DND-41 (cell line): ENCODE data around the gene PPIL6.

Experiments used
- ATAC-seq: fragments of 200-7000 bp; cut with Tn5 transposase; 3 replicates; pipeline ENCODE4 v1.9.1; 2021; ENCODE audit warnings: low read depth; ENCODE audit not compliant: insufficient read depth
- DNase-seq: peaks from one replicate; pipeline ENCODE4 v3.0.0-alpha.2; 2020
- H2AFZ ChIP-seq: 2 replicates; pipeline ENCODE4 v1.6.0; 2012; ENCODE audit warnings: low read depth, low read length
- H3K27ac ChIP-seq: 2 replicates; pipeline ENCODE4 v1.5.1; 2012; ENCODE audit warnings: low read length, inconsistent platforms
- H3K27me3 ChIP-seq: fragments of 200-600 bp; sonication (generic); 2 replicates; pipeline ENCODE4 v1.6.0; 2012; ENCODE audit warnings: low read length, mild to moderate bottlenecking, inconsistent platforms; ENCODE audit not compliant: insufficient read depth, poor library complexity
- H3K36me3 ChIP-seq: 2 replicates; pipeline ENCODE4 v1.5.1; 2012; ENCODE audit warnings: low read length, inconsistent platforms; ENCODE audit not compliant: insufficient read depth
- H3K4me1 ChIP-seq: 2 replicates; pipeline ENCODE4 v1.5.1; 2012; ENCODE audit warnings: mild to moderate bottlenecking, low read length; ENCODE audit not compliant: insufficient read depth
- H3K4me2 ChIP-seq: 2 replicates; pipeline ENCODE4 v1.6.0; 2012; ENCODE audit warnings: mild to moderate bottlenecking, moderate library complexity, low read length, inconsistent platforms; ENCODE audit not compliant: insufficient read depth
- H3K4me3 ChIP-seq, 2 experiments: fragments of 200-600 bp in 1 of 2; shearing (Covaris generic) in 1 of 2; 2 replicates each; pipeline ENCODE4 v1.5.1; 2012 to 2016; ENCODE audit warnings: inconsistent platforms in 2 of 2, low read length in 2 of 2, mild to moderate bottlenecking in 2 of 2, low read depth in 1 of 2, moderate library complexity in 1 of 2
- H3K79me2 ChIP-seq: 2 replicates; pipeline ENCODE4 v1.6.0; 2012; ENCODE audit warnings: low read length, inconsistent platforms; ENCODE audit not compliant: insufficient read depth
- H3K9ac ChIP-seq: 2 replicates; pipeline ENCODE4 v1.6.0; 2012; ENCODE audit warnings: low read depth, mild to moderate bottlenecking, inconsistent platforms, low read length, moderate library complexity
- H3K9me3 ChIP-seq: 2 replicates; pipeline ENCODE4 v1.5.1; 2012; ENCODE audit warnings: low read length, moderate library complexity, mild to moderate bottlenecking, inconsistent platforms; ENCODE audit not compliant: insufficient read depth, severe bottlenecking
- H4K20me1 ChIP-seq: 2 replicates; pipeline ENCODE4 v1.6.0; 2012; ENCODE audit warnings: low read length; ENCODE audit not compliant: insufficient read depth
- EZH2 ChIP-seq: IDR thresholded peaks from 3 replicates; pipeline ENCODE4 v1.6.1; 2012; ENCODE audit warnings: borderline replicate concordance, low read depth, mild to moderate bottlenecking, moderate library complexity, low read length, inconsistent platforms; ENCODE audit not compliant: severe bottlenecking
- TF ChIP-seq, protein P1 (sequence below): IDR thresholded peaks from 2 replicates; pipeline ENCODE4 v1.5.1; 2012; ENCODE audit warnings: borderline replicate concordance, low read length, moderate library complexity, mild to moderate bottlenecking; ENCODE audit not compliant: poor library complexity, severe bottlenecking; ENCODE audit errors: extremely low read depth

Gene PPIL6

DNA sequence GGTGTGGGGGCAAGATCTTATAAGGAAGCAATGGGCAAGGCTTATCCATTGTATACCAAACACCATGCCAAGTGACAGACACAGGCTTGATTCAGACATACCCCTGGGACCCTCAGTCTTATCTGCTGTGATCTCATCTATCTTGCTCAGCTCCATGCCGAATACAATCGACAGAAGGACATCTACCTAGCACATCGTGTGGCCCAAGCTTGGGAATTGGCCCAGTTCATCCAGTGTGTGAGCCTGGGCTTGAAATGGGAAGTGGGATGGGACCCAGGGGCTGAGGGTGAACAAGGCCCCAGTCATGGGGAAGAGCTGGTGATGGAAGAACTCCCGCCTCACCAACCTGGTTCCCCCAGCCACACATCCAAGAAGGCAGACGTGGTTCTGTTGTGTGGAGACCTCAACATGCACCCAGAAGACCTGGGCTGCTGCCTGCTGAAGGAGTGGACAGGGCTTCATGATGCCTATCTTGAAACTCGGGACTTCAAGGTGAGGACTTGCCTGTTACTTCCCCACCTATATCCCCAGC, 2.0 kb upstream of the PPIL6 start:
- no peak for DNase-seq
- H3K9ac ChIP-seq = no peak overlapping the region
- no peak for ATAC-seq

DNA sequence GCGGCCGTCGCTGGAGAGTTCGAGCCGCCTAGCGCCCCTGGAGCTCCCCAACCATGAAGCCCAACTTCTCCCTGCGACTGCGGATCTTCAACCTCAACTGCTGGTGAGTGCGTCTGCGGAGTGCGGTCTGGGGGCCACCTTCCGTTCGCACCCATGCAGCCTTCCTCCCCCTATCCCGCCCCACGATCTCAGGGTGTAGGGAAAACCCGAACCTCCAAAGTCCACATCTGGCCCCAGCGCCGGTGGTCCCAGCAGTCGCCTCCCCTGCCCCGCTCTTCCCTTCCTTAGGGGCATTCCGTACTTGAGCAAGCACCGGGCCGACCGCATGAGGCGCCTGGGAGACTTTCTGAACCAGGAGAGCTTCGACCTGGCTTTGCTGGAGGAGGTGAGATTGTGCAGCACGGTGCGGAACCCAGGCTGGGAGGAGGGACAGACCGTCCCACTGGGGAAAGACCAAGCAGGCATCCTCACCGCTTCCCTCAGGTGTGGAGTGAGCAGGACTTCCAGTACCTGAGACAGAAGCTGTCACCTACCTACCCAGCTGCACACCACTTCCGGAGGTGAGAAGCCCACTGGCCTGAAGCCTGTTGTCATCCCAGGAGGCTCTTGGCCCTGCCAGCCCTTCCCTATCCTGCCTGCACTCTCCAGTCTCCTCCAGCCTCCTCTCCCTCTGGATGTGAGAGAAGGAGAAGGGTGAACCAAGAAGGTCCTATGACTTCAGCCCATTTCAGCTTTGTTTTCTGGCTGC, 815 bp upstream of the PPIL6 start:
- Histone ChIP-seq H3K9ac (peak overlapping the region; percentile 82), H2AFZ (peak overlapping the region; percentile 77), H4K20me1 (peaks cover 10% of the 10 kb centered on the region; the same call in 1 of the 2 replicates), H3K4me1 (peaks cover 33% of the 10 kb centered on the region), H3K27me3 (no peaks in the 10 kb centered on the region), H3K27ac (peak overlapping the region; percentile 61), H3K4me3 (peak overlapping the region; percentile 55 to 67; a peak in 3 of 4 replicates), H3K9me3 (no peaks in the 10 kb centered on the region), H3K79me2 (peaks cover 6% of the 10 kb centered on the region; the same call in 1 of the 2 replicates), H3K36me3 (peaks cover 44% of the 10 kb centered on the region), H3K4me2 (peak overlapping the region; percentile 93)
- TF ChIP-seq, protein P1, sequence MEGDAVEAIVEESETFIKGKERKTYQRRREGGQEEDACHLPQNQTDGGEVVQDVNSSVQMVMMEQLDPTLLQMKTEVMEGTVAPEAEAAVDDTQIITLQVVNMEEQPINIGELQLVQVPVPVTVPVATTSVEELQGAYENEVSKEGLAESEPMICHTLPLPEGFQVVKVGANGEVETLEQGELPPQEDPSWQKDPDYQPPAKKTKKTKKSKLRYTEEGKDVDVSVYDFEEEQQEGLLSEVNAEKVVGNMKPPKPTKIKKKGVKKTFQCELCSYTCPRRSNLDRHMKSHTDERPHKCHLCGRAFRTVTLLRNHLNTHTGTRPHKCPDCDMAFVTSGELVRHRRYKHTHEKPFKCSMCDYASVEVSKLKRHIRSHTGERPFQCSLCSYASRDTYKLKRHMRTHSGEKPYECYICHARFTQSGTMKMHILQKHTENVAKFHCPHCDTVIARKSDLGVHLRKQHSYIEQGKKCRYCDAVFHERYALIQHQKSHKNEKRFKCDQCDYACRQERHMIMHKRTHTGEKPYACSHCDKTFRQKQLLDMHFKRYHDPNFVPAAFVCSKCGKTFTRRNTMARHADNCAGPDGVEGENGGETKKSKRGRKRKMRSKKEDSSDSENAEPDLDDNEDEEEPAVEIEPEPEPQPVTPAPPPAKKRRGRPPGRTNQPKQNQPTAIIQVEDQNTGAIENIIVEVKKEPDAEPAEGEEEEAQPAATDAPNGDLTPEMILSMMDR = peak; percentile 44
- TF ChIP-seq EZH2 = no peak
- DNase-seq (peak; percentile 57), ATAC-seq (peak; percentile 55)

More for the DNA sequence above, 2.0 kb upstream of the PPIL6 start:
- no peaks in the 10 kb centered on the region for H3K27me3 ChIP-seq
- peaks cover 55% of the 10 kb centered on the region for H3K36me3 ChIP-seq
- TF ChIP-seq, protein P1 = no peak
- no peak for TF ChIP-seq EZH2
- peaks cover 6% of the 10 kb centered on the region; the same call in 1 of the 2 replicates for H3K79me2 ChIP-seq
- H3K4me1 ChIP-seq = peaks cover 33% of the 10 kb centered on the region
- peak overlapping the region in 1 of 2 experiments; percentile 67; a peak in 2 of 4 replicates for H3K4me3 ChIP-seq
- peak overlapping the region; percentile 93 for H3K4me2 ChIP-seq
- H3K9me3 ChIP-seq = no peaks in the 10 kb centered on the region
- no peak overlapping the region for H2AFZ ChIP-seq
- H4K20me1 ChIP-seq = peaks cover 10% of the 10 kb centered on the region; the same call in 1 of the 2 replicates
- no peak overlapping the region for H3K27ac ChIP-seq

DNA sequence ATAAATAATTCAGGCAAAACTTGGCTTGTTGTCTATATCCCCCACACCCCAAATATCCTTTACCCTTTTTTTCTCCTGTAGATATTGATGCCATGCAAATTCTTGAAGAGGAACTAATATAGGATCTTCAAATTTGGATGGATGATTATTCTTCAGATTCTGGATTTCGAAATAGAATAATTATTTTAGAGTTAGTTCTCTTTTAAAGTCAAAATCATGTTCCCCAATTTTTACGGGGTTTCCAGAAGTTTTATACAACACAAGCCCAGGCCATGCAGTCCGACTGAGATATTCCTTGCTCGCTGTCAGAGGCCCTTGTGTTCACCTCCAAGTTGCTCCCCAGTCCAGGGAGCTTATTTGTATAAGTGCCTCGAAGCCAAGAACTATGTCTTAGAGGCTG, 4.4 kb downstream of the PPIL6 start:
- Histone ChIP-seq H3K36me3 (no peaks in the 10 kb centered on the region), H2AFZ (no peak overlapping the region), H3K9ac (no peak overlapping the region), H3K4me3 (no peak overlapping the region), H3K4me2 (no peak overlapping the region), H4K20me1 (no peaks in the 10 kb centered on the region), H3K9me3 (no peaks in the 10 kb centered on the region), H3K27ac (no peak overlapping the region), H3K79me2 (no peaks in the 10 kb centered on the region), H3K27me3 (no peaks in the 10 kb centered on the region), H3K4me1 (peaks cover 10% of the 10 kb centered on the region)
- no peak for TF ChIP-seq EZH2
- TF ChIP-seq, protein P1 = no peak
- DNase-seq (no peak), ATAC-seq (no peak)
